HG03039 (cell line): ENCODE results near the gene CRLF1.
"Not testable (repeated sequence)": the region's sequence is repeated elsewhere in the genome, so short reads cannot be mapped to it uniquely, and the experiment has no call there.

Experiments
- ATAC-seq: cut with Tn5 transposase; IDR thresholded peaks from one replicate; pipeline ENCODE4 v1.9.1; 2021; ENCODE audit warnings: mild to moderate bottlenecking, moderate library complexity; ENCODE audit not compliant: unreplicated experiment

CRLF1 gene

GRCh38 chr19:18610245-18610555 lies 3.6 kb upstream of the CRLF1 start:
- no peak for ATAC-seq

GRCh38 chr19:18609717-18610051 lies 3.1 kb upstream of the CRLF1 start:
- ATAC-seq = no peak

- no peak for ATAC-seq
Measured at GRCh38 chr19:18608805-18609716, 2.5 kb upstream of the CRLF1 start.

- ATAC-seq = no peak
Measured at GRCh38 chr19:18608102-18608804, 1.7 kb upstream of the CRLF1 start.

GRCh38 chr19:18607226-18608101 lies 865 bp upstream of the CRLF1 start:
- ATAC-seq = no peak

GRCh38 chr19:18605546-18606280 lies 886 bp downstream of the CRLF1 start:
- ATAC-seq = no peak

- no peak for ATAC-seq
Measured at GRCh38 chr19:18605196-18605545, 1.4 kb downstream of the CRLF1 start.

- ATAC-seq = no peak
Measured at GRCh38 chr19:18604820-18605159, 1.8 kb downstream of the CRLF1 start.

GRCh38 chr19:18603958-18604819 lies 2.4 kb downstream of the CRLF1 start:
- no peak for ATAC-seq

- no peak for ATAC-seq
Measured at GRCh38 chr19:18603255-18603957, 3.2 kb downstream of the CRLF1 start.

GRCh38 chr19:18601875-18602274 lies 4.7 kb downstream of the CRLF1 start:
- no peak for ATAC-seq

- ATAC-seq = not testable (repeated sequence)
Measured at GRCh38 chr19:18600692-18601397, 5.8 kb downstream of the CRLF1 start.

- ATAC-seq = no peak
Measured at GRCh38 chr19:18599485-18599884, 7.1 kb downstream of the CRLF1 start.

GRCh38 chr19:18597809-18598660 lies 8.6 kb downstream of the CRLF1 start:
- no peak for ATAC-seq

- ATAC-seq = no peak
Measured at GRCh38 chr19:18596752-18597157, 9.8 kb downstream of the CRLF1 start.

- no peak for ATAC-seq
Measured at GRCh38 chr19:18595475-18595874, 11.1 kb downstream of the CRLF1 start.

- no peak for ATAC-seq
Measured at GRCh38 chr19:18594824-18595373, 11.7 kb downstream of the CRLF1 start.
